Thyroid gland (tissue), 4 donors: ENCODE measurements around the gene UBE2Q2.

Source experiments
- CTCF ChIP-seq, 6 experiments: fragments of 200-600 bp in 3 of 6; fragments of 450-650 bp in 3 of 6; sonication (generic) in 3 of 6; IDR thresholded peaks; one replicate each; pipeline ENCODE4 v1.5.1; 2016 to 2019; ENCODE audit warnings: antibody characterized with exemption in 6 of 6, mild to moderate bottlenecking in 2 of 6, inconsistent platforms in 1 of 6, moderate library complexity in 1 of 6
- POLR2A ChIP-seq, 2 donors: fragments of 450-650 bp; IDR thresholded peaks; one replicate each; pipeline ENCODE4 v1.6.1; 2017; ENCODE audit warnings: antibody characterized with exemption in 2 of 2, mild to moderate bottlenecking in 2 of 2, moderate library complexity in 1 of 2

- TF ChIP-seq CTCF (IDR thresholded peaks at IDR 0.05) (no peak), POLR2A (IDR thresholded peaks at IDR 0.05) (no peak)
Measured at GRCh38 chr15:75930866-75931265, 87.6 kb downstream of the UBE2Q2 start.
